ENCODE data around the gene SLC35A3. TPM values are rescaled to one million over a fixed set of nuclear protein-coding genes. Genes with fewer than 3 reads are reported as not detected.

The SLC35A3 gene
- total and polyA plus RNA-seq, 8 donors, result 5.7 to 206 (median 57.0) TPM

- Histone ChIP-seq H3K27ac (peak overlapping the region in 3 of 5 donors; percentile 12 to 55 (median 25)), H3K4me3 (no peak overlapping the region), H3K27me3 (no peaks in the 10 kb centered on the region), H3K4me1 (peaks cover 6 to 38% (median 19%) of the 10 kb centered on the region in 4 donors), H3K9me3 (no peaks in the 10 kb centered on the region), H3K36me3 (peaks cover 3 to 79% (median 74%) of the 10 kb centered on the region in 4 donors)
- DNase-seq, result no peak
- TF ChIP-seq EP300 (IDR thresholded peaks at IDR 0.05) (no peak), CTCF (IDR thresholded peaks at IDR 0.05) (no peak), POLR2A (IDR thresholded peaks at IDR 0.05) (no peak), POLR2AphosphoS5 (IDR thresholded peaks at IDR 0.05) (no peak)
- intact Hi-C loops (cut with DNase I; ENCODE audit: low total_unique reads), result no loop called here
- 77 to 89% (median 80%) methylated on average over 3 of the region's 3 CpGs for WGBS, 5 donors
Measured at GRCh38 chr1:100075773-100076172, 106.0 kb downstream of the SLC35A3 start.

GRCh38 chr1:100076319-100076718 is 106.5 kb downstream of the SLC35A3 start:
- WGBS, 5 donors, result 35 to 66% (median 41%) methylated on average over 2 of the region's 2 CpGs
- H3K36me3 ChIP-seq, result peaks cover 0 to 78% (median 75%) of the 10 kb centered on the region in 4 donors
- H3K27ac ChIP-seq, result no peak overlapping the region
- no peaks in the 10 kb centered on the region for H3K27me3 ChIP-seq
- no peak for TF ChIP-seq CTCF (IDR thresholded peaks at IDR 0.05)
- no peak for TF ChIP-seq POLR2AphosphoS5 (IDR thresholded peaks at IDR 0.05)
- TF ChIP-seq EP300 (IDR thresholded peaks at IDR 0.05), result no peak
- TF ChIP-seq POLR2A (IDR thresholded peaks at IDR 0.05), result no peak
- intact Hi-C loops (cut with DNase I; ENCODE audit: low total_unique reads), result no loop called here
- no peaks in the 10 kb centered on the region for H3K9me3 ChIP-seq
- peaks cover 6 to 43% (median 19%) of the 10 kb centered on the region in 4 donors for H3K4me1 ChIP-seq
- H3K4me3 ChIP-seq, result no peak overlapping the region
- DNase-seq, result no peak

GRCh38 chr1:100076744-100077143 is 106.9 kb downstream of the SLC35A3 start:
- Histone ChIP-seq H3K27me3 (no peaks in the 10 kb centered on the region), H3K36me3 (peaks cover 0 to 78% (median 74%) of the 10 kb centered on the region in 4 donors), H3K4me1 (peaks cover 6 to 46% (median 19%) of the 10 kb centered on the region in 4 donors), H3K4me3 (no peak overlapping the region), H3K27ac (no peak overlapping the region), H3K9me3 (no peaks in the 10 kb centered on the region)
- DNase-seq, result no peak
- intact Hi-C loops (cut with DNase I; ENCODE audit: low total_unique reads), result no loop called here
- TF ChIP-seq EP300 (IDR thresholded peaks at IDR 0.05) (no peak), CTCF (IDR thresholded peaks at IDR 0.05) (no peak), POLR2A (IDR thresholded peaks at IDR 0.05) (no peak), POLR2AphosphoS5 (IDR thresholded peaks at IDR 0.05) (no peak)

GRCh38 chr1:100077531-100077930 is 107.7 kb downstream of the SLC35A3 start:
- Histone ChIP-seq H3K36me3 (peaks cover 6 to 78% (median 74%) of the 10 kb centered on the region in 4 donors), H3K4me1 (peaks cover 6 to 50% (median 23%) of the 10 kb centered on the region in 4 donors), H3K9me3 (no peaks in the 10 kb centered on the region), H3K27me3 (no peaks in the 10 kb centered on the region), H3K27ac (no peak overlapping the region), H3K4me3 (no peak overlapping the region)
- no peak for DNase-seq
- 27 to 48% (median 39%) methylated on average over 5 of the region's 5 CpGs for WGBS, 5 donors
- TF ChIP-seq POLR2AphosphoS5 (IDR thresholded peaks at IDR 0.05) (no peak), CTCF (IDR thresholded peaks at IDR 0.05) (no peak), POLR2A (IDR thresholded peaks at IDR 0.05) (no peak), EP300 (IDR thresholded peaks at IDR 0.05) (no peak)
- intact Hi-C loops (cut with DNase I; ENCODE audit: low total_unique reads), result no loop called here

All from stomach (tissue), 9 donors.